NCI-H1694 (cell line): ENCODE results near the gene WDR31.
"Not testable (repeated sequence)": the region's sequence is repeated elsewhere in the genome, so short reads cannot be mapped to it uniquely, and the experiment has no call there.

Source experiments
- DNase-seq: peaks from one replicate; lab custom pipeline; 2025; lab: John Stamatoyannopoulos, UW

The WDR31 gene

DNA sequence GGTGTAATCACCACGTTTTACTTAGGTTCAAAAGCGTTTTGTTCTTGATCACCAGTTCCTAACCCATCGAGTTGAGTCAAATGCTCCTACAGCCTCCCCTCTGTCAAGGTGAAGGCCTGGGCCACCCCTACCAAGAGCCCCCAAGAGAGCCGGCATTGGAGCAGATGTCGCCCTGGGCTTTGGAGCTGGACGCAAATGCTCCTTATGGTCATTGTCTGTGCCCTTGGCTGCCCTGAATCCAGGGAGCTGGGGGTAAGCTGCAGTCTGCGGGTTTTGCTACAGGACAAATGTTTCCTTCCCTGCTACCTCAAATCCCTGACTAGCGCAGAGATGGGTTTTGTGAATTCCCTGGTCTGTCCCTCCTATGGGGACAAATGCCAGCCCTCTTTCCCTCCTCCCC is 41.8 kb downstream of the WDR31 start:
- DNase-seq: no peak

- peak; percentile 50 for DNase-seq
Measured at GRCh38 chr9:113296796-113297558, 43.1 kb downstream of the WDR31 start.

DNA sequence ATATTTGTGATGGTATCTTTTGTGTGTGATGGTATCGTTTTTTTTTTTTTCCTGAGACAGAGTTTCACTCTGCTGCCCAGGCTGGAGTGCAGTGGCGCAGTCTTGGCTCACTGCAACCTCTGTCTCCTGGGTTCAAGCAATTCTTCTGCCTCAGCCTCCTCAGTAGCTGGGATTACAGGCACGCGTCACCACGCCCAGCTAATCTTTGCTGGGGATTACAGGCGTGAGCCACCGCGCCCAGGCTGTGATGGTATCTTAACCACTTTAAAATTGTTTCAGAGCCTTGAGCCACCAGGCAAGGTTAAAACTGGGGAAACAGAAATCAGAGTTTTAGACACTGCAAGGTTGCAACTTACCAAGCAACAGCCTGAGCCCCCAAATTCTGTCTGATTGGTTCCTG is 43.8 kb downstream of the WDR31 start:
- not testable (repeated sequence) for DNase-seq

- no peak for DNase-seq
Measured at GRCh38 chr9:113293285-113293878, 46.7 kb downstream of the WDR31 start.

DNA sequence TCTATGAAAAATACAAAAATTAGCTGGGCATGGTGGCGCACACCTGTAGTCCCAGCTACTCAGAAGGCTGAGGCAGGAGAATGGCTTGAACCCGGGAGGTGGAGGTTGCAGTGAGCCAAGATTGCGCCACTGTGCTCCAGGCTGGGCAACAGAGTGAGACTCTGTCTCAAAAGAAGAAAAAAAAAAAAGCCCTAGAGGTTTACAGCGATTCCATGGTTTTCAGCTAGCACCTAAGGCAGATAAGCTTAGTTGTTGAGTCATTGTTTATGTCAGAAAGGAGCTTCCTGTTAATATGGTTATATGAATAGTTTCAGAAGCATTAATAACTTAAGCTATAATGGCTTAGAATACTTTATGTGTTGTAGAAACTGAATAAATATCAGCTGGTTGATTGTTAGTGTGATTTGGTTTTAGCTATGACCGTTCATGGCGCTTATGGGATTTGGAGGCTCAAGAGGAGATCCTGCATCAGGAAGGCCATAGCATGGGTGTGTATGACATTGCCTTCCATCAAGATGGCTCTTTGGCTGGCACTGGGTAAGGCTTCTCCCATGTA is 49.9 kb downstream of the WDR31 start:
- no peak for DNase-seq

- DNase-seq: no peak
Measured at GRCh38 chr9:113289091-113289490, 51.0 kb downstream of the WDR31 start.

DNA sequence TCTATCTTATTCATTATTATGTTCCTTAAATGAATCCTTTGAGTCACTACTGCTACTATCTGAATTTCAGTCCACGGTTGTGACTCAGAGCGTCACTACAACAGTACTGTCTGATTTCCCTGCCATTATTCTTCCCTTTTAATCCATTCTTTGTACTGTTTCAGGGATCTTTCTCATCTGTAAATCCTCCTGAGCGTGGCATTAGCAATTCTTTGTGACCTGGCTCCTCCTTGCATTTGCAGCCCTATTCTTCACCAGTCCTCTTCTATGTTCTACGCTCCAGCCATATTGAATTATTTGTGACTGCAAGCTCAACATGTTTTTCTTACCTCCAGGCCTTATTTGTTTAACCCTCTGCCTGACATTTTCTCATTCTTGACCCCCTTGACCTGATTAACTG is 58.7 kb downstream of the WDR31 start:
- DNase-seq: no peak

- no peak for DNase-seq
Measured at GRCh38 chr9:113278840-113279239, 61.2 kb downstream of the WDR31 start.

DNA sequence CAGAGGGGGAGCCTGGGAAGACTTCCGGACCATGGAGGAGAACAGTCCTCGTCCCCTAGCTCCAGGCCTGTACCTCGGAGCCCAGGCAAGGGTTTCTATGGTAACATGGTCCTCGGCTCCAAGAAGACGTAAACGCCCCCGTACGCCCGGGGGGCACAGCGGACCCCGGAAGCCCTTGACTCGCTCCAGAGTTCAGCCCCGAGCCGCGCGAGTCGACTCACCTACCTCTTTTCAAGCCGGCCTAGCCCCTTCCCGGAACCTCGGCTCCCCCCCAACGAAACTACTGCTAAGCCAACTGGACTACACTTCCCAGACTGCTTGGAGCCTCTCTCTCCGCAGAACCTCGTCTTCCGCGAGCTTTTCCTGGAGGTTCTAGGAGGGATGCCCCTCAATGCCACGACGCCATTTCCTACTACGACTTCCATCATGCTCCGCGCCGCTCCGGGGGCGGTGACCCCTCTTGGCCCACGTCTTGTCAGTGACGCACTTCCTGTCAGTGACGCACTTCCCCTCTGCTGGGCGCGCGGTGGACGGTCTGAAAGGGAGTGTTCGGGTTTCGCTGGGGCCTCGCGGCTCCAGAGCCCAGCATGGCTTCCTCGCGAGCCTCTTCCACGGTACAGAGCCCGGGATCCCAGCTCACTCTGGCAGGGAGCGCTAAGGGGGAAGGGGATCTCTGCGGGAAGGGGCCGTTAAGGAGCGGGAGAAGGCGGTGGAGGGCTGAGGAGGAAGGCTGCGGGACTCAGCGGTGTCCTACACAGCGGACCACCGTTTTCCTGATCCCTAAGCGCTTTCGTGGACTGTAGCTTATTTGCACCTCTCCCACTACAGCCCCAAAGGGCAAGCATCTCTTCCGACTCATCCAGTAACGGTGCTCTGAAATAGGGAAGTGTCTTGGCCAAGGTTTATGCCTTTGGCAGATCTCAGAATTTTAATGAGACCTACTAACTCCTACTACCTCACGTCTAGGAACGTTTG is 64.6 kb downstream of the WDR31 start, which contains the start of the genes CDC26 and PRPF4:
TSS of gene CDC26 (minus strand) at position 416 of the 975 bp plus-strand sequence. CDS start 3,065 bp downstream, outside the sequence.
TSS of gene PRPF4 (plus strand) at position 502 of the 975 bp plus-strand sequence. CDS start at position 588, 86 bp downstream.
- peak; percentile 96 for DNase-seq

- DNase-seq: peak; percentile 58
Measured at GRCh38 chr9:113274474-113275156, 65.5 kb downstream of the WDR31 start.

DNA sequence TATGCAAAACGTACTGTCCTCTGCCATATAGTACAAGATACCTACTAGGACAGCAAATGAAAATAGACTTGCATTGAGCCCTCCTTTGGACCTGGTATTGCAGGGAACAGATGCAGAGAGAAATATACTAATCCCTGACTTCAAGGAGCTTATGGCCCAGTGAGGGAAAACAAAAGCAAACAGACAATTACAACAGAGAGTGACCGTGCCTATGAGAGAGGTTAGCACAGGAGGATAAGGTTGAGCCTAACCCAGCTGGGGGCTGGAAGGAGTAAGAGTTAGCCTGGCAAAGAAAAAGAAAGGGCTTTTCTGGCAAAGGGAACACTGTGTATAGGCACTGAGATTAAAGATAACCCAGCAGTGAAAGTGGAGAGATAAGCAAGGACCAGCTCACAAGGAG is 70.2 kb downstream of the WDR31 start:
- no peak for DNase-seq

GRCh38 chr9:113269355-113269754 is 70.7 kb downstream of the WDR31 start:
- no peak for DNase-seq

DNA sequence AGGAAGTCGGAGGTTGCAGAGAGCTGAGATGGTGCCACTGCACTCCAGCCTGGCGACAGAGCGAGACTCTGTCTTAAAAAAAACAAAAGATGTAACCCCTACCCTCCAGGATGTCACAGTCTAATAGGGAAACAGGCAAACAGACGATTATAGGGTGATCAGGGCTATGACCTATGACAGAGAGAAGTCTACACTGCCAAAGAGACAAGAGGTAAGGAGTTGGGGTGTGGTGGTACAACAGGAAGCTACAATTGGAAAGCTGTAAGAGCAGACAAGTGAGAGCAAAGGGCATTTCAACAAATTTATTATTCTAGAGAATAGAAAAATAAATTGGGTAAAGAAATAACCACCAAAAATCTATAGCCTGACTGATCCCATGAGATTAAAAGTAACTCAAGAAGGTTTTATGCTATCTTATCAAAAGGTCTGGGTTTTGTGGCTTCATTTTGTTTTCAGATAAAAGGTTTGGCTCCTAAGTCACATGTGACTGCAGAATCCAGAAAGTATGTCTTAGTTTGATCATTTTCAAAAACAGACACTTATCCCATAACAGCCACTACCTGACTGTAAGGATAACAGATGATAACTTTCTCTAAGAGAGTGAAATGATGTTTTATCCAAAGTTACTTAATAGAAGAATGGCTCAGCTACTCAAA is 72.0 kb downstream of the WDR31 start:
- no peak for DNase-seq

- DNase-seq: no peak
Measured at GRCh38 chr9:113266174-113266573, 73.9 kb downstream of the WDR31 start.
